Calu3 (cell line): ENCODE measurements around the gene ARHGAP20. TPM values are rescaled to one million over a fixed set of nuclear protein-coding genes. Genes with fewer than 3 reads are reported as not detected.

ENCODE experiments used
- BruUV-seq: library from RNA; stranded (reverse); fragments of 400-500 nt; replicated peaks from 2 replicates; lab custom pipeline; 2021; lab: Mats Ljungman, UMichigan
- CTCF ChIA-PET: fragments of 300-600 bp; sonication (Branson Sonifier 250); formaldehyde crosslinking; loops from one replicate; lab custom pipeline; 2022; ENCODE audit warnings: antibody characterized with exemption; lab: Charles Lee
- DNase-seq: peaks from one replicate; pipeline ENCODE4 v3.0.0; 2022
- H3K27ac Mint-ChIP-seq: one replicate; pipeline ENCODE4 v1.8.0; 2022; ENCODE audit warnings: mixed read lengths; ENCODE audit not compliant: unreplicated experiment
- H3K27me3 Mint-ChIP-seq: one replicate; pipeline ENCODE4 v1.8.0; 2022; ENCODE audit warnings: mixed read lengths; ENCODE audit not compliant: unreplicated experiment
- H3K36me3 Mint-ChIP-seq: one replicate; pipeline ENCODE4 v1.8.0; 2022; ENCODE audit warnings: mild to moderate bottlenecking, moderate library complexity, mixed read lengths; ENCODE audit not compliant: insufficient read depth, unreplicated experiment
- H3K4me1 Mint-ChIP-seq: one replicate; pipeline ENCODE4 v1.8.0; 2022; ENCODE audit warnings: mild to moderate bottlenecking, low read depth, mixed read lengths; ENCODE audit not compliant: unreplicated experiment
- H3K4me3 Mint-ChIP-seq: one replicate; pipeline ENCODE4 v1.8.0; 2022; ENCODE audit warnings: mild to moderate bottlenecking, low read depth, moderate library complexity, mixed read lengths; ENCODE audit not compliant: unreplicated experiment
- H3K9me3 Mint-ChIP-seq: one replicate; pipeline ENCODE4 v1.8.0; 2022; ENCODE audit warnings: low read depth, mixed read lengths; ENCODE audit not compliant: unreplicated experiment
- CTCF ChIP-seq: fragments of 200-600 bp; IDR thresholded peaks from one replicate; pipeline ENCODE4 v1.8.0; 2022; ENCODE audit warnings: antibody characterized with exemption; ENCODE audit not compliant: unreplicated experiment
- intact Hi-C: fragments of 100-400 bp; cut with micrococcal nuclease; formaldehyde crosslinking; loops from one replicate; pipeline ENCODE4 v1.10.0; 2022; ENCODE audit not compliant: unreplicated experiment
- total RNA-seq: library from RNA; stranded (reverse); gene quantifications from 2 replicates; pipeline ENCODE4 v1.2.3, GENCODE V29; 2022

ARHGAP20 gene
- total RNA-seq, 1 experiment from 2014 or later, result not detected

GRCh38 chr11:110600322-110600721 is 111.9 kb downstream of the ARHGAP20 start:
- CTCF ChIA-PET, result no interaction called here
- intact Hi-C loops, result no loop called here
- H3K9me3 Mint-ChIP-seq, result no peaks in the 10 kb centered on the region

GRCh38 chr11:110599207-110599606 is 113.0 kb downstream of the ARHGAP20 start:
- Mint-ChIP-seq H3K36me3 (no peaks in the 10 kb centered on the region), H3K9me3 (no peaks in the 10 kb centered on the region), H3K4me1 (no peaks in the 10 kb centered on the region), H3K27ac (no peak overlapping the region), H3K27me3 (peaks cover 3% of the 10 kb centered on the region), H3K4me3 (no peak overlapping the region)
- intact Hi-C loops, result no loop called here
- no peak for TF ChIP-seq CTCF
- no peak for DNase-seq
- BruUV-seq, result no TSS peak
- CTCF ChIA-PET, result no interaction called here

More at GRCh38 chr11:110600322-110600721, 111.9 kb downstream of the ARHGAP20 start:
- no TSS peak for BruUV-seq
- peaks cover 14% of the 10 kb centered on the region for H3K27me3 Mint-ChIP-seq
- no peaks in the 10 kb centered on the region for H3K36me3 Mint-ChIP-seq
- H3K4me3 Mint-ChIP-seq, result no peak overlapping the region
- TF ChIP-seq CTCF, result no peak
- H3K27ac Mint-ChIP-seq, result no peak overlapping the region
- no peaks in the 10 kb centered on the region for H3K4me1 Mint-ChIP-seq
- no peak for DNase-seq

GRCh38 chr11:110598725-110599124 is 113.5 kb downstream of the ARHGAP20 start:
- Mint-ChIP-seq H3K27ac (no peak overlapping the region), H3K4me3 (no peak overlapping the region), H3K4me1 (no peaks in the 10 kb centered on the region), H3K36me3 (no peaks in the 10 kb centered on the region), H3K9me3 (no peaks in the 10 kb centered on the region), H3K27me3 (no peaks in the 10 kb centered on the region)
- TF ChIP-seq CTCF, result no peak
- BruUV-seq, result no TSS peak
- CTCF ChIA-PET, result no interaction called here
- intact Hi-C loops, result no loop called here
- DNase-seq, result no peak

- Mint-ChIP-seq H3K36me3 (no peaks in the 10 kb centered on the region), H3K9me3 (no peaks in the 10 kb centered on the region), H3K4me3 (no peak overlapping the region), H3K27ac (no peak overlapping the region), H3K27me3 (peaks cover 12% of the 10 kb centered on the region), H3K4me1 (no peaks in the 10 kb centered on the region)
- CTCF ChIA-PET, result interaction anchor here (0.7 kb wide), 2 partner anchors 22 to 558 kb away, joined by 4 read pairs; no protein-coding TSS in a partner anchor
- no peak for TF ChIP-seq CTCF
- BruUV-seq, result no TSS peak
- no peak for DNase-seq
- intact Hi-C loops, result no loop called here
Observed at GRCh38 chr11:110587972-110588371, 124.3 kb downstream of the ARHGAP20 start.
